ENCODE measurements around the gene ITFG1. TPM values are rescaled to one million over a fixed set of nuclear protein-coding genes. Genes with fewer than 3 reads are reported as not detected.

Gene ITFG1
- total RNA-seq, 4 donors from 2014 or later, result 40.7 to 54.0 (median 45.2) TPM

- Histone ChIP-seq H3K9me3 (no peaks in the 10 kb centered on the region), H3K4me1 (no peaks in the 10 kb centered on the region), H3K4me3 (no peak overlapping the region), H3K36me3 (peaks cover 0 to 8% of the 10 kb centered on the region in 2 donors), H3K27me3 (no peaks in the 10 kb centered on the region), H3K27ac (no peak overlapping the region)
- no peak for TF ChIP-seq EP300 (IDR thresholded peaks at IDR 0.05)
- no peak for TF ChIP-seq POLR2AphosphoS5 (IDR thresholded peaks at IDR 0.05)
- TF ChIP-seq POLR2A (IDR thresholded peaks at IDR 0.05), result no peak
- TF ChIP-seq CTCF (IDR thresholded peaks at IDR 0.05), result no peak
- no peak for ATAC-seq
- WGBS, 2 donors (ENCODE audit: low coverage in 1 of 2), result 87% methylated on average over 1 to 3 of the region's 5 CpGs
Observed at GRCh38 chr16:47386201-47386718, 74.6 kb downstream of the ITFG1 start.

- no peak overlapping the region for H3K27ac ChIP-seq
- TF ChIP-seq POLR2AphosphoS5 (IDR thresholded peaks at IDR 0.05) (no peak), EP300 (IDR thresholded peaks at IDR 0.05) (no peak)
- no peaks in the 10 kb centered on the region for H3K4me1 ChIP-seq
- H3K27me3 ChIP-seq, result no peaks in the 10 kb centered on the region
- ATAC-seq, result no peak
- H3K9me3 ChIP-seq, result no peaks in the 10 kb centered on the region
- 80 to 92% methylated on average over 4 to 5 of the region's 5 CpGs for WGBS, 2 donors (ENCODE audit: low coverage in 1 of 2)
- H3K36me3 ChIP-seq, result peaks cover 0 to 8% of the 10 kb centered on the region in 2 donors
- no peak overlapping the region for H3K4me3 ChIP-seq
Observed at GRCh38 chr16:47382362-47382761, 78.5 kb downstream of the ITFG1 start.

- Histone ChIP-seq H3K27me3 (no peaks in the 10 kb centered on the region), H3K27ac (no peak overlapping the region), H3K36me3 (peaks cover 0 to 12% of the 10 kb centered on the region in 2 donors), H3K9me3 (no peaks in the 10 kb centered on the region), H3K4me1 (no peaks in the 10 kb centered on the region), H3K4me3 (no peak overlapping the region)
- 67 to 71% methylated on average over 2 to 3 of the region's 3 CpGs for WGBS, 2 donors (ENCODE audit: low coverage in 1 of 2)
- ATAC-seq, result no peak
- TF ChIP-seq CTCF (IDR thresholded peaks at IDR 0.05) (no peak), POLR2AphosphoS5 (IDR thresholded peaks at IDR 0.05) (no peak), EP300 (IDR thresholded peaks at IDR 0.05) (no peak), POLR2A (IDR thresholded peaks at IDR 0.05) (no peak)
Observed at GRCh38 chr16:47377154-47377553, 83.7 kb downstream of the ITFG1 start.

- no peak for ATAC-seq
- no peaks in the 10 kb centered on the region for H3K4me1 ChIP-seq
- H3K9me3 ChIP-seq, result no peaks in the 10 kb centered on the region
- H3K4me3 ChIP-seq, result no peak overlapping the region
- no peaks in the 10 kb centered on the region for H3K27me3 ChIP-seq
- H3K27ac ChIP-seq, result no peak overlapping the region
- H3K36me3 ChIP-seq, result peaks cover 0 to 16% of the 10 kb centered on the region in 2 donors
- TF ChIP-seq POLR2A (IDR thresholded peaks at IDR 0.05) (no peak), CTCF (IDR thresholded peaks at IDR 0.05) (no peak), POLR2AphosphoS5 (IDR thresholded peaks at IDR 0.05) (no peak), EP300 (IDR thresholded peaks at IDR 0.05) (no peak)
- 100% methylated on average over 1 of the region's 1 CpG for WGBS, 2 donors (ENCODE audit: low coverage in 1 of 2)
Observed at GRCh38 chr16:47375423-47375822, 85.4 kb downstream of the ITFG1 start.

- Histone ChIP-seq H3K36me3 (peaks cover 0 to 19% of the 10 kb centered on the region in 2 donors), H3K9me3 (no peaks in the 10 kb centered on the region), H3K4me1 (no peaks in the 10 kb centered on the region), H3K27me3 (no peaks in the 10 kb centered on the region), H3K4me3 (no peak overlapping the region), H3K27ac (no peak overlapping the region)
- TF ChIP-seq EP300 (IDR thresholded peaks at IDR 0.05) (no peak), POLR2A (IDR thresholded peaks at IDR 0.05) (no peak), CTCF (IDR thresholded peaks at IDR 0.05) (no peak), POLR2AphosphoS5 (IDR thresholded peaks at IDR 0.05) (no peak)
- WGBS, 2 donors (ENCODE audit: low coverage in 1 of 2), result 93 to 100% methylated on average over 2 to 3 of the region's 3 CpGs
- no peak for ATAC-seq
Observed at GRCh38 chr16:47374629-47375028, 86.2 kb downstream of the ITFG1 start.

Measured in gastroesophageal sphincter (tissue), 4 donors.